ENCODE measurements around the gene DDI2.

Gene DDI2

GRCh38 chr1:15616373-15617172, 685 bp upstream of the DDI2 start (continued):
- TF ChIP-seq RBAK (tag by site-specific recombination; IDR thresholded peaks at IDR 0.05) (no peak), ZNF555 (tag by site-specific recombination; conservative IDR thresholded peaks at IDR 0.05) (no peak), ZNF677 (tag by site-specific recombination; IDR thresholded peaks at IDR 0.05) (no peak), ZBTB20 (tag by site-specific recombination; IDR thresholded peaks at IDR 0.05) (peak; percentile 46; the same call in 1 of the 2 replicates), ZIC2 (tag by site-specific recombination; IDR thresholded peaks at IDR 0.05) (no peak), ZNF394 (tag by site-specific recombination; IDR thresholded peaks at IDR 0.05; ENCODE audit: borderline replicate concordance) (no peak; the same call in 1 of the 2 replicates), ZNF184 (tag by site-specific recombination; IDR thresholded peaks at IDR 0.05) (no peak; the same call in 1 of the 2 replicates), ZNF24 (tag by site-specific recombination; IDR thresholded peaks at IDR 0.05) (peak; percentile 67; the same call in 1 of the 2 replicates), ZNF654 (tag by site-specific recombination; IDR thresholded peaks at IDR 0.05; ENCODE audit: low read depth) (no peak), SETDB1 (IDR thresholded peaks at IDR 0.05; ENCODE audit: insufficient read length, low read length) (no peak), ZNF792 (tag by site-specific recombination; IDR thresholded peaks at IDR 0.05) (peak; percentile 83)
- TF ChIP-seq, protein P1, sequence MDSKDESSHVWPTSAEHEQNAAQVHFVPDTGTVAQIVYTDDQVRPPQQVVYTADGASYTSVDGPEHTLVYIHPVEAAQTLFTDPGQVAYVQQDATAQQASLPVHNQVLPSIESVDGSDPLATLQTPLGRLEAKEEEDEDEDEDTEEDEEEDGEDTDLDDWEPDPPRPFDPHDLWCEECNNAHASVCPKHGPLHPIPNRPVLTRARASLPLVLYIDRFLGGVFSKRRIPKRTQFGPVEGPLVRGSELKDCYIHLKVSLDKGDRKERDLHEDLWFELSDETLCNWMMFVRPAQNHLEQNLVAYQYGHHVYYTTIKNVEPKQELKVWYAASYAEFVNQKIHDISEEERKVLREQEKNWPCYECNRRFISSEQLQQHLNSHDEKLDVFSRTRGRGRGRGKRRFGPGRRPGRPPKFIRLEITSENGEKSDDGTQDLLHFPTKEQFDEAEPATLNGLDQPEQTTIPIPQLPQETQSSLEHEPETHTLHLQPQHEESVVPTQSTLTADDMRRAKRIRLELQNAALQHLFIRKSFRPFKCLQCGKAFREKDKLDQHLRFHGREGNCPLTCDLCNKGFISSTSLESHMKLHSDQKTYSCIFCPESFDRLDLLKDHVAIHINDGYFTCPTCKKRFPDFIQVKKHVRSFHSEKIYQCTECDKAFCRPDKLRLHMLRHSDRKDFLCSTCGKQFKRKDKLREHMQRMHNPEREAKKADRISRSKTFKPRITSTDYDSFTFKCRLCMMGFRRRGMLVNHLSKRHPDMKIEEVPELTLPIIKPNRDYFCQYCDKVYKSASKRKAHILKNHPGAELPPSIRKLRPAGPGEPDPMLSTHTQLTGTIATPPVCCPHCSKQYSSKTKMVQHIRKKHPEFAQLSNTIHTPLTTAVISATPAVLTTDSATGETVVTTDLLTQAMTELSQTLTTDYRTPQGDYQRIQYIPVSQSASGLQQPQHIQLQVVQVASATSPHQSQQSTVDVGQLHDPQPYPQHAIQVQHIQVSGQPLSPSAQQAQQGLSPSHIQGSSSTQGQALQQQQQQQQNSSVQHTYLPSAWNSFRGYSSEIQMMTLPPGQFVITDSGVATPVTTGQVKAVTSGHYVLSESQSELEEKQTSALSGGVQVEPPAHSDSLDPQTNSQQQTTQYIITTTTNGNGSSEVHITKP (tag by site-specific recombination; IDR thresholded peaks at IDR 0.05): peak; percentile 99

GRCh38 chr1:15618077-15618654, 908 bp downstream of the DDI2 start:
- Histone ChIP-seq H3K27ac (ENCODE audit: extremely low read depth, low read depth, low read length) (peak overlapping the region; percentile 94), H3K36me3 (ENCODE audit: control insufficient read depth in 2 of 2, insufficient read depth in 1 of 2, low read length in 2 of 2) (no peaks in the 10 kb centered on the region), H3K9me3 (ENCODE audit: control insufficient read depth, insufficient read depth, low read depth, low read length) (no peaks in the 10 kb centered on the region), H3K4me1 (ENCODE audit: control insufficient read depth, insufficient read depth, low read length) (peaks cover 11% of the 10 kb centered on the region; the same call in 1 of the 2 replicates), H3K4me3 (ENCODE audit: low read depth, low read length) (peak overlapping the region; percentile 59)
- CTCF ChIA-PET: interaction anchor here (0.6 to 0.7 kb wide), 2 partner anchors 209 to 275 kb away, joined by 4 to 11 read pairs; no protein-coding TSS in a partner anchor
- POLR2A ChIA-PET: interaction anchor here (0.7 to 4.1 kb wide), 3 partner anchors 14 to 142 kb away, joined by 5 to 23 read pairs (median 5); partner anchors contain the start of gene DNAJC16
- TF ChIP-seq, protein P2, sequence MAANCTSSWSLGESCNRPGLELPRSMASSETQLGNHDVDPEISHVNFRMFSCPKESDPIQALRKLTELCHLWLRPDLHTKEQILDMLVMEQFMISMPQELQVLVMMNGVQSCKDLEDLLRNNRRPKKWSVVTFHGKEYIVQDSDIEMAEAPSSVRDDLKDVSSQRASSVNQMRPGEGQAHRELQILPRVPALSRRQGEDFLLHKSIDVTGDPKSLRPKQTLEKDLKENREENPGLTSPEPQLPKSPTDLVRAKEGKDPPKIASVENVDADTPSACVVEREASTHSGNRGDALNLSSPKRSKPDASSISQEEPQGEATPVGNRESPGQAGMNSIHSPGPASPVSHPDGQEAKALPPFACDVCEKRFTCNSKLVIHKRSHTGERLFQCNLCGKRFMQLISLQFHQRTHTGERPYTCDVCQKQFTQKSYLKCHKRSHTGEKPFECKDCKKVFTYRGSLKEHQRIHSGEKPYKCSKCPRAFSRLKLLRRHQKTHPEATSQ (tag by site-specific recombination; IDR thresholded peaks at IDR 0.05): no peak
- TF ChIP-seq KLF8 (tag by site-specific recombination; IDR thresholded peaks at IDR 0.05) (peak; percentile 3; the same call in 1 of the 2 replicates), SP7 (tag by site-specific recombination; IDR thresholded peaks at IDR 0.05) (0 out of 2 replicates have a peak, but pooled peaks have one; percentile 1), WT1 (tag by site-specific recombination; IDR thresholded peaks at IDR 0.05) (0 out of 2 replicates have a peak, but pooled peaks have one; percentile 0), ZNF335 (tag by site-specific recombination; conservative IDR thresholded peaks at IDR 0.05) (0 out of 2 replicates have a peak, but pooled peaks have one; percentile 14), KLF7 (tag by site-specific recombination; IDR thresholded peaks at IDR 0.05; ENCODE audit: borderline replicate concordance) (peak; percentile 6; the same call in 1 of the 2 replicates), ZNF350 (tag by site-specific recombination; IDR thresholded peaks at IDR 0.05) (no peak), GFI1B (tag by site-specific recombination; IDR thresholded peaks at IDR 0.05) (0 out of 2 replicates have a peak, but pooled peaks have one; percentile 52), ZNF341 (tag by site-specific recombination; IDR thresholded peaks at IDR 0.05; ENCODE audit: low read depth) (peak; percentile 30; the same call in 1 of the 2 replicates), ZNF426 (tag by site-specific recombination; IDR thresholded peaks at IDR 0.05) (no peak), PATZ1 (tag by site-specific recombination; IDR thresholded peaks at IDR 0.05) (0 out of 2 replicates have a peak, but pooled peaks have one; percentile 9), ZNF391 (tag by site-specific recombination; IDR thresholded peaks at IDR 0.05; ENCODE audit: borderline replicate concordance, low read depth) (no peak), ZNF211 (tag by site-specific recombination; IDR thresholded peaks at IDR 0.05; ENCODE audit: low read depth) (no peak)
- TF ChIP-seq, protein P3, sequence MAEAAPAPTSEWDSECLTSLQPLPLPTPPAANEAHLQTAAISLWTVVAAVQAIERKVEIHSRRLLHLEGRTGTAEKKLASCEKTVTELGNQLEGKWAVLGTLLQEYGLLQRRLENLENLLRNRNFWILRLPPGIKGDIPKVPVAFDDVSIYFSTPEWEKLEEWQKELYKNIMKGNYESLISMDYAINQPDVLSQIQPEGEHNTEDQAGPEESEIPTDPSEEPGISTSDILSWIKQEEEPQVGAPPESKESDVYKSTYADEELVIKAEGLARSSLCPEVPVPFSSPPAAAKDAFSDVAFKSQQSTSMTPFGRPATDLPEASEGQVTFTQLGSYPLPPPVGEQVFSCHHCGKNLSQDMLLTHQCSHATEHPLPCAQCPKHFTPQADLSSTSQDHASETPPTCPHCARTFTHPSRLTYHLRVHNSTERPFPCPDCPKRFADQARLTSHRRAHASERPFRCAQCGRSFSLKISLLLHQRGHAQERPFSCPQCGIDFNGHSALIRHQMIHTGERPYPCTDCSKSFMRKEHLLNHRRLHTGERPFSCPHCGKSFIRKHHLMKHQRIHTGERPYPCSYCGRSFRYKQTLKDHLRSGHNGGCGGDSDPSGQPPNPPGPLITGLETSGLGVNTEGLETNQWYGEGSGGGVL (tag by site-specific recombination; IDR thresholded peaks at IDR 0.05): 0 out of 2 replicates have a peak, but pooled peaks have one; percentile 1
